ENCODE data around the gene GOLGA7B.

Gene GOLGA7B

GRCh38 chr10:97898429-97898828 is 48.8 kb downstream of the GOLGA7B start:
- no peak for FAIRE-seq

- no peak for FAIRE-seq
Measured at GRCh38 chr10:97901381-97901780, 51.7 kb downstream of the GOLGA7B start.

- no peak for FAIRE-seq
Measured at GRCh38 chr10:97903128-97904017, 53.7 kb downstream of the GOLGA7B start.

- no peak for FAIRE-seq
Measured at GRCh38 chr10:97904018-97904381, 54.4 kb downstream of the GOLGA7B start.

GRCh38 chr10:97904576-97904975 is 54.9 kb downstream of the GOLGA7B start:
- FAIRE-seq, result no peak

- FAIRE-seq, result no peak
Measured at GRCh38 chr10:97905276-97905675, 55.6 kb downstream of the GOLGA7B start.

GRCh38 chr10:97907211-97907610 is 57.6 kb downstream of the GOLGA7B start:
- FAIRE-seq, result no peak

GRCh38 chr10:97907830-97908229 is 58.2 kb downstream of the GOLGA7B start:
- no peak for FAIRE-seq

GRCh38 chr10:97910661-97911060 is 61.0 kb downstream of the GOLGA7B start:
- no peak for FAIRE-seq

GRCh38 chr10:97911217-97911616 is 61.6 kb downstream of the GOLGA7B start:
- FAIRE-seq, result no peak

GRCh38 chr10:97913193-97913592 is 63.5 kb downstream of the GOLGA7B start:
- no peak for FAIRE-seq

- no peak for FAIRE-seq
Measured at GRCh38 chr10:97913614-97914013, 64.0 kb downstream of the GOLGA7B start.

- FAIRE-seq, result no peak
Measured at GRCh38 chr10:97914171-97914836, 64.7 kb downstream of the GOLGA7B start.

GRCh38 chr10:97914837-97915211 is 65.2 kb downstream of the GOLGA7B start:
- no peak for FAIRE-seq

- FAIRE-seq, result no peak
Measured at GRCh38 chr10:97915346-97916131, 65.9 kb downstream of the GOLGA7B start.

GRCh38 chr10:97916586-97916985 is 66.9 kb downstream of the GOLGA7B start:
- no peak for FAIRE-seq

- no peak for FAIRE-seq
Measured at GRCh38 chr10:97919012-97919411, 69.4 kb downstream of the GOLGA7B start.

GRCh38 chr10:97920865-97921264 is 71.2 kb downstream of the GOLGA7B start:
- no peak for FAIRE-seq
